22Rv1 (cell line): Measurements from ENCODE around the gene ZFP36.

Source experiments
- CTCF ChIP-seq: fragments of 450-650 bp; IDR thresholded peaks from 2 replicates; pipeline ENCODE4 v1.5.1; 2017; ENCODE audit warnings: mild to moderate bottlenecking
- ZFX ChIP-seq: fragments of 450-650 bp; IDR thresholded peaks from 2 replicates; pipeline ENCODE4 v1.6.1; 2017; ENCODE audit warnings: antibody characterized with exemption, borderline replicate concordance

- no peak for TF ChIP-seq CTCF
- no peak for TF ChIP-seq ZFX
Measured at GRCh38 chr19:39433480-39434079, 26.9 kb downstream of the ZFP36 start.
